Ovary (tissue), 9 donors: ENCODE data around the gene PDZD4. TPM values are rescaled to one million over a fixed set of nuclear protein-coding genes. Genes with fewer than 3 reads are reported as not detected.

Source experiments
- DNase-seq, 5 donors: peaks; one replicate each; pipeline ENCODE4 v3.0.0-alpha.2; 2019 to 2020
- H3K27ac ChIP-seq, 2 donors: fragments of 200-600 bp; one replicate each; pipeline versions ENCODE4 v1.5.1 to v1.8.0; 2019 to 2022
- H3K27me3 ChIP-seq: fragments of 200-600 bp; one replicate; pipeline ENCODE4 v1.8.0; 2022
- H3K36me3 ChIP-seq: fragments of 200-600 bp; sonication (generic); one replicate; pipeline ENCODE4 v1.5.1; 2019
- H3K4me1 ChIP-seq: one replicate; pipeline ENCODE4 v1.8.1; 2013; ENCODE audit warnings: mild to moderate bottlenecking, moderate library complexity; ENCODE audit not compliant: insufficient read depth
- H3K4me3 ChIP-seq: fragments of 200-600 bp; sonication (generic); one replicate; pipeline ENCODE4 v1.5.1; 2017
- H3K9me3 ChIP-seq, 2 donors: fragments of 200-600 bp in 1 of 2; sonication (generic) in 1 of 2; one replicate each; pipeline versions ENCODE4 v1.5.1 to v1.8.1; 2013 to 2019; ENCODE audit warnings: mild to moderate bottlenecking in 1 of 2, moderate library complexity in 1 of 2
- EP300 ChIP-seq: sonication (generic); formaldehyde crosslinking; IDR thresholded peaks from one replicate; pipeline ENCODE4 v1.6.1; 2017; ENCODE audit warnings: antibody characterized with exemption
- POLR2A ChIP-seq: fragments of 450-650 bp; IDR thresholded peaks from one replicate; pipeline ENCODE4 v1.6.1; 2017; ENCODE audit warnings: antibody characterized with exemption, mild to moderate bottlenecking, moderate library complexity
- WGBS, 3 donors: extraction: QIAGEN DNeasy Blood & Tissue Kit in 1 of 3; methylation state at CpG; one replicate each; pipeline versions ENCODE4 v1.1.5 to v1.1.7; 2013 to 2017; 5-methylcytosine and 5-hydroxymethylcytosine counted together
- intact Hi-C, 4 donors: fragments of 100-400 bp; cut with DNase I; formaldehyde crosslinking; loops; one replicate each; pipeline versions ENCODE4 v1.11.0 to v1.15.1; 2022 to 2023
- polyA plus RNA-seq, 2 donors: library from polyadenylated mRNA; stranded (reverse); fragments of 200-250 nt in 1 of 2; fragments of 350-450 nt in 1 of 2; fragmentation: Illumina TruSeq in 1 of 2; extraction: RNeasy Lipid Tissue Mini Kit (QIAGEN cat#74804) in 1 of 2; gene quantifications; one replicate each; pipeline ENCODE4 v1.2.3, GENCODE V29; 2013 to 2014
- total RNA-seq, 7 donors: library from RNA; depleted of rRNA in 2 of 7; stranded (reverse); fragments of >200 nt in 2 of 7; fragmentation: NEBNext Ultra II Directional in 3 of 7; extraction: Animal tissue kit (Norgen Biotek cat#: 25700) in 3 of 7; gene quantifications; one replicate each; pipeline versions ENCODE4 v1.1.0 to v1.2.4, GENCODE V29; 2016 to 2023
- TF ChIP-seq, protein P1 (sequence below), 3 donors: fragments of 450-650 bp in 2 of 3; fragments of 200-600 bp in 1 of 3; IDR thresholded peaks; one replicate each; pipeline versions ENCODE4 v1.5.1 to v1.8.0; 2016 to 2022; ENCODE audit warnings: antibody characterized with exemption in 3 of 3, mild to moderate bottlenecking in 1 of 3
- donor health status: DM: no; HTN: no; CAD: no; lungs with moderate emphysema.
- donor health status: DM: no; HTN: no; CAD: no.
- donor health status: Bipolar disorder and iron deficiency.
- donor health status: DM: yes; HTN: yes; CAD: no.
- donor health status: DM: no; HTN: no; CAD: no.
- donor health status: DM: yes; HTN: yes; CAD: no.

PDZD4 gene
- total and polyA plus RNA-seq, 9 donors = 0.73 to 8.6 (median 2.2) TPM

DNA sequence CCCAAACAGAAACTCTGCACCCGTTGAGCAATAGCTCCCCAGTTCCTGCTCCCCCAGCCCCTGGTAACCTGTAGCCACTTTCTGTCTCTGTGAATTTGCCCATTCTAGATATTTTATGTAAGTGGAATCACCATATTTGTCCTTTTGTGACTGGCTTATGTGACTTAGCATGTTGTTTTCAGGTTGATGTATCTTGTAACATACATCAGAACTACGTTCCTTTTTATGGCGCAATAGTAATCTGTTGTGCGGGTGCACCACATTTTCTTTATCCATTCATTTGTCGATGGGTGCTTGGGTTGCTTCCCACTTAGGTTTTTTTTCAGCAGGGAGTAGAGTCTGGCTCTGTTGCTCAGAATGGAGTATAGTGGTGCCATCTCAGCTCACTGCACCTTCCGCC is 6.6 kb upstream of the PDZD4 start:
- TF ChIP-seq, protein P1, sequence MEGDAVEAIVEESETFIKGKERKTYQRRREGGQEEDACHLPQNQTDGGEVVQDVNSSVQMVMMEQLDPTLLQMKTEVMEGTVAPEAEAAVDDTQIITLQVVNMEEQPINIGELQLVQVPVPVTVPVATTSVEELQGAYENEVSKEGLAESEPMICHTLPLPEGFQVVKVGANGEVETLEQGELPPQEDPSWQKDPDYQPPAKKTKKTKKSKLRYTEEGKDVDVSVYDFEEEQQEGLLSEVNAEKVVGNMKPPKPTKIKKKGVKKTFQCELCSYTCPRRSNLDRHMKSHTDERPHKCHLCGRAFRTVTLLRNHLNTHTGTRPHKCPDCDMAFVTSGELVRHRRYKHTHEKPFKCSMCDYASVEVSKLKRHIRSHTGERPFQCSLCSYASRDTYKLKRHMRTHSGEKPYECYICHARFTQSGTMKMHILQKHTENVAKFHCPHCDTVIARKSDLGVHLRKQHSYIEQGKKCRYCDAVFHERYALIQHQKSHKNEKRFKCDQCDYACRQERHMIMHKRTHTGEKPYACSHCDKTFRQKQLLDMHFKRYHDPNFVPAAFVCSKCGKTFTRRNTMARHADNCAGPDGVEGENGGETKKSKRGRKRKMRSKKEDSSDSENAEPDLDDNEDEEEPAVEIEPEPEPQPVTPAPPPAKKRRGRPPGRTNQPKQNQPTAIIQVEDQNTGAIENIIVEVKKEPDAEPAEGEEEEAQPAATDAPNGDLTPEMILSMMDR (IDR thresholded peaks at IDR 0.05) = no peak
- TF ChIP-seq POLR2A (no peak), EP300 (no peak)
- H3K4me1 ChIP-seq = no peaks in the 10 kb centered on the region

DNA sequence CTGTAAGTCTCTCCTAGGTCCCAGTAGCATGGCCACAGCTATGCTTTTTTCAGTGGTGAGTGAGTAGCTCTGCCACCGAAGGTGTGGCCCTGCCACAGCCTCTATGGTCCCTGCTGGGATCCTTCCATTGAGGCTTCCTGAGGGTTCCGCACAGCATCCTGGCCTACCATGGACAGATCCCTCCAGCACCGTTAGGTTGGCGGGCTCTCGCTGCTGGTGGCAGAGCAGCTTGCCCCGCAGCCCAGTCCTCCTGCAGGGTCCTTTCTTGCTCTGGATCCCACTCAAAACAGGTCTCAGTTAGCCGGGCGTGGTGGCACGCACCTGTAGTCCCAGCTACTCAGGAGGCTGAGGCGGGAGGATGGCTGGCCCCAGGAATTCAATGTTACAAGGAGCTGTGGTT is 2.4 kb upstream of the PDZD4 start:
- Histone ChIP-seq H3K27me3 (no peaks in the 10 kb centered on the region), H3K9me3 (no peaks in the 10 kb centered on the region), H3K27ac (no peak overlapping the region), H3K4me1 (no peaks in the 10 kb centered on the region), H3K36me3 (no peaks in the 10 kb centered on the region), H3K4me3 (no peak overlapping the region)
- no peak for DNase-seq
- TF ChIP-seq, protein P1 (IDR thresholded peaks at IDR 0.05) = no peak
- TF ChIP-seq POLR2A (no peak), EP300 (no peak)
- intact Hi-C loops = no loop called here
- WGBS, 3 donors = 78 to 85% (median 81%) methylated on average over 10 of the region's 10 CpGs

More for the DNA sequence above, 6.6 kb upstream of the PDZD4 start:
- Histone ChIP-seq H3K4me3 (no peak overlapping the region), H3K9me3 (no peaks in the 10 kb centered on the region), H3K27me3 (no peaks in the 10 kb centered on the region), H3K27ac (no peak overlapping the region), H3K36me3 (no peaks in the 10 kb centered on the region)
- 87 to 91% (median 88%) methylated on average over 6 of the region's 6 CpGs for WGBS, 3 donors
- no peak for DNase-seq
- intact Hi-C loops = no loop called here

DNA sequence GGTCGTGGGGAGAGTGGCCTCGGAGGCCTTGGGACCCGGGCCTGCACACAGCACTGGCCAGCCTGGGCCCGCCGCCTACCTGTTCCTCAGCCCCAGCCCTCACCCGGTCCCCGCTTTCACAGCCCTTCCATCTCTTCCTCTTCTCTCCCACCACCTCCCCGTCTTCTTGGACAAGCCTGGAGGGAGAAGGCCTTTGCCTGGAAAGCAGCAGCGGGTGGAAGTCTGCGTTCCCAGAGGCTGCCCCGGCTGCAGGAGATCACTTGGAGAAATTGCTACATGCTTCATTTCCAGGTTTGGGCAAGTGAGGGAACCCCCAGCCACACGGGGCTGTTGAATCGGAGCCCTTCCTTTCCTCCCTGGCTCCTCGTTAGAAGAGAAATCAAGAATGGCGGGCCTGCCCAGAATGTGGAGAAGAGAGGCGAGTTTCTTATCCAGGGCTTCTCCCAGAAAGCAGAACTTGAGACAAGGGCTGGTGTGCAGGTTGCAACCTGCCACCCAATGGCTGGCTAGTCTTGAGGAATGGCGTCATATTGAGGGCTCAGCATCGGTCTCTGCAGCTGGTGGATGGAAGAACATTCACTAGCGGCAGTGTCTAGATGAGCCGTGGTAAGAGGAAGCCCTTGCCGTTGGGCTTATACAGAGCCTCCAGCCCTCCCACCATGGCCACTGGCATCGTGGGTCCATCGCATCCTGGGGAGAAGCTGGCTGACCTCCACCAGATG is 1.2 kb upstream of the PDZD4 start:
- DNase-seq = no peak
- TF ChIP-seq POLR2A = no peak
- TF ChIP-seq, protein P1 (IDR thresholded peaks at IDR 0.05) = no peak
- no peak for TF ChIP-seq EP300
- Histone ChIP-seq H3K27me3 (no peaks in the 10 kb centered on the region), H3K27ac (no peak overlapping the region), H3K4me1 (no peaks in the 10 kb centered on the region), H3K36me3 (no peaks in the 10 kb centered on the region), H3K4me3 (no peak overlapping the region), H3K9me3 (no peaks in the 10 kb centered on the region)
- WGBS, 3 donors = 64 to 68% (median 65%) methylated on average over 23 of the region's 23 CpGs
- intact Hi-C loops = no loop called here

DNA sequence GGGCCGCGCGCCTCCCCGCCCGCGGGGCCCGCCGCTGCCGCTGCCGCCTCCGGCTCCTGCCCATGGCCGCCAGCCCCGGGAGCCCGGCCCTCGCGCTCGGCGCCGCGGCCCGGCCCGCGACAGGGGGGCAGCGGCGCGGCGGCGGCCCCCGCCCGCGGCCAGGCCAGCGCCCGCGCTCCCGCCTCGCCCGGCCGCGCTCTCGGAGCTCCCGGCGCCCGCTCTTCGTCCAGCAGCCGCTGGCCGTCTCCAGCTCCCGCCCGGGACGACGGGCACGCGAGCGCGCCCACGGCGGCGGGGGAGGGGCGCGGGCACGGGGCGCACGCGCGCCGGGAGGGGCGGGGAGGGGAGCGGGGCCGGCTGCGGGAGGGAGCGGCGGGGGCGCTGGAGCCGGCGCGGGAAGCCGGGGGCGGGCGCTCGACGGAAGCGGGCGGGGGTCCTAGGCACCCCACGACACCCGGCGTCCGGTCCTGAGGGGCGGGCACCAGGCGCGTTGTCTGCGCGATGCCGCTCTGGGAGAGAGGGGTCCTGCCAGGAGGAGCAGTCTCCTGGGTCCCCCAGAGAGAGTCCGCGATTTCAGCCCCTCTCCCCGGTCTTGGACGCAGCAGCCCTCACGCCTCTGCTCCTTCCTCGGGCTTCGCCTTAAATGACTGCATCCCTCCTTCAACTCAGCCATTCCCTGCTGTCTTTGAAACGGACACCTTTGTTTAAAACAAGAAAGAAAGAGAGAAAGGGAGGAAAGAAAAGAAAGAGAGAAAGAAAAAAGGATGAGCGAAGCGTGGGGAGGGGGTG is 490 bp upstream of the PDZD4 start:
- Histone ChIP-seq H3K27ac (no peak overlapping the region), H3K27me3 (no peaks in the 10 kb centered on the region), H3K36me3 (no peaks in the 10 kb centered on the region), H3K4me3 (peak overlapping the region; percentile 10), H3K9me3 (no peaks in the 10 kb centered on the region), H3K4me1 (no peaks in the 10 kb centered on the region)
- DNase-seq = no peak
- intact Hi-C loops = no loop called here
- TF ChIP-seq EP300 = no peak
- no peak for TF ChIP-seq POLR2A
- TF ChIP-seq, protein P1 (IDR thresholded peaks at IDR 0.05) = no peak
- WGBS, 3 donors = 12 to 22% (median 18%) methylated on average over 20 to 102 of the region's 102 CpGs
